HEK293 (cell line): ENCODE results near the gene ACOT12.

Source experiments
- CTCF ChIA-PET: fragments of 350-600 bp; formaldehyde crosslinking; extraction: SDS; loops from one replicate; lab custom pipeline; 2021; ENCODE audit warnings: antibody characterized with exemption; lab: Yijun Ruan, JAX
- POLR2A ChIA-PET: fragments of 300-600 bp; formaldehyde crosslinking; extraction: SDS; loops from one replicate; lab custom pipeline; 2020; ENCODE audit warnings: antibody characterized with exemption, inconsistent platforms; lab: Yijun Ruan, JAX
- H3K27ac ChIP-seq: fragments of 200-500 bp; sonication (Bioruptor generic); 2 replicates; pipeline ENCODE4 v1.5.1; 2014; ENCODE audit warnings: low read depth, low read length, control low read depth, inconsistent platforms; ENCODE audit errors: extremely low read depth
- H3K36me3 ChIP-seq, 2 experiments: fragments of 200-500 bp in 1 of 2; sonication (Bioruptor generic) in 1 of 2; 1 replicate in 1 of 2; 2 replicates in 1 of 2; pipeline ENCODE4 v1.5.1; 2014 to 2017; ENCODE audit warnings: inconsistent platforms in 2 of 2, low read length in 2 of 2; ENCODE audit not compliant: control insufficient read depth in 2 of 2, insufficient read depth in 1 of 2
- H3K4me1 ChIP-seq: fragments of 200-500 bp; sonication (Bioruptor generic); 2 replicates; pipeline ENCODE4 v1.5.1; 2014; ENCODE audit warnings: mild to moderate bottlenecking, low read length, inconsistent platforms; ENCODE audit not compliant: control insufficient read depth, insufficient read depth
- H3K4me3 ChIP-seq: 2 replicates; pipeline ENCODE4 v1.5.1; 2011; ENCODE audit warnings: low read depth, mild to moderate bottlenecking, control low read depth, low read length, moderate library complexity
- H3K9me3 ChIP-seq: fragments of 200-500 bp; sonication (Bioruptor generic); 2 replicates; pipeline ENCODE4 v1.5.1; 2014; ENCODE audit warnings: low read depth, low read length, inconsistent platforms; ENCODE audit not compliant: control insufficient read depth, insufficient read depth
- EGR2 ChIP-seq: fragments of 450-650 bp; formaldehyde crosslinking; IDR thresholded peaks from 2 replicates; pipeline ENCODE4 v1.5.1; 2016; ENCODE audit warnings: low read depth, missing biosample characterization, missing genetic modification characterization
- GLIS1 ChIP-seq: fragments of 450-650 bp; formaldehyde crosslinking; IDR thresholded peaks from 2 replicates; pipeline ENCODE4 v1.5.1; 2016; ENCODE audit warnings: missing biosample characterization, missing genetic modification characterization
- HOXC10 ChIP-seq: sonication (generic); formaldehyde crosslinking; IDR thresholded peaks from 2 replicates; pipeline ENCODE4 v1.8.1; 2023; ENCODE audit warnings: mild to moderate bottlenecking, missing genetic modification reagents
- PATZ1 ChIP-seq: fragments of 450-650 bp; formaldehyde crosslinking; IDR thresholded peaks from 2 replicates; pipeline ENCODE4 v1.5.1; 2016; ENCODE audit warnings: missing biosample characterization, missing genetic modification characterization
- RBAK ChIP-seq: fragments of 450-650 bp; formaldehyde crosslinking; IDR thresholded peaks from 2 replicates; pipeline ENCODE4 v1.5.1; 2016; ENCODE audit warnings: missing biosample characterization, missing genetic modification characterization
- ZBTB17 ChIP-seq: fragments of 450-650 bp; formaldehyde crosslinking; IDR thresholded peaks from 2 replicates; pipeline ENCODE4 v1.5.1; 2016; ENCODE audit warnings: missing biosample characterization, missing genetic modification characterization
- ZFHX2 ChIP-seq: fragments of 450-650 bp; formaldehyde crosslinking; conservative IDR thresholded peaks from 2 replicates; pipeline ENCODE4 v1.5.1; 2016; ENCODE audit warnings: missing biosample characterization, missing genetic modification characterization
- ZIC2 ChIP-seq: fragments of 450-650 bp; formaldehyde crosslinking; IDR thresholded peaks from 2 replicates; pipeline ENCODE4 v1.5.1; 2016; ENCODE audit warnings: missing biosample characterization, missing genetic modification characterization
- ZNF121 ChIP-seq: fragments of 450-650 bp; formaldehyde crosslinking; IDR thresholded peaks from 2 replicates; pipeline ENCODE4 v1.5.1; 2016; ENCODE audit warnings: missing biosample characterization, missing genetic modification characterization
- ZNF169 ChIP-seq: fragments of 450-650 bp; formaldehyde crosslinking; IDR thresholded peaks from 2 replicates; pipeline ENCODE4 v1.5.1; 2016; ENCODE audit warnings: missing biosample characterization, missing genetic modification characterization
- ZNF24 ChIP-seq: fragments of 450-650 bp; formaldehyde crosslinking; IDR thresholded peaks from 2 replicates; pipeline ENCODE4 v1.5.1; 2016; ENCODE audit warnings: missing biosample characterization, missing genetic modification characterization
- ZNF335 ChIP-seq: fragments of 450-650 bp; formaldehyde crosslinking; conservative IDR thresholded peaks from 2 replicates; pipeline ENCODE4 v1.5.1; 2016; ENCODE audit warnings: missing biosample characterization, missing genetic modification characterization
- ZNF362 ChIP-seq: fragments of 450-650 bp; formaldehyde crosslinking; IDR thresholded peaks from 2 replicates; pipeline ENCODE4 v1.5.1; 2016; ENCODE audit warnings: missing biosample characterization, missing genetic modification characterization
- ZNF394 ChIP-seq: fragments of 450-650 bp; formaldehyde crosslinking; IDR thresholded peaks from 2 replicates; pipeline ENCODE4 v1.5.1; 2016; ENCODE audit warnings: missing biosample characterization, missing genetic modification characterization, mild to moderate bottlenecking, moderate library complexity, borderline replicate concordance
- ZNF549 ChIP-seq: fragments of 450-650 bp; IDR thresholded peaks from 2 replicates; pipeline ENCODE4 v1.5.1; 2018; ENCODE audit warnings: missing biosample characterization, missing genetic modification characterization, mild to moderate bottlenecking, inconsistent platforms, moderate library complexity
- ZNF654 ChIP-seq: fragments of 450-650 bp; formaldehyde crosslinking; IDR thresholded peaks from 2 replicates; pipeline ENCODE4 v1.5.1; 2016; ENCODE audit warnings: low read depth, missing biosample characterization, missing genetic modification characterization

The ACOT12 gene

GRCh38 chr5:81397176-81397575 is 3.2 kb upstream of the ACOT12 start:
- H3K27ac ChIP-seq, result no peak overlapping the region
- CTCF ChIA-PET, result interaction anchor here (0.6 to 0.7 kb wide), 2 partner anchors 86 to 95 kb away, joined by 3 read pairs; partner anchors contain the start of gene ZCCHC9
- TF ChIP-seq ZIC2, result peak; percentile 80
- no peak for TF ChIP-seq ZNF24 (tag by site-specific recombination)
- no peak for TF ChIP-seq ZNF549 (tag by site-specific recombination)
- TF ChIP-seq ZBTB17, result peak; percentile 84
- no peaks in the 10 kb centered on the region for H3K9me3 ChIP-seq
- H3K4me1 ChIP-seq, result no peaks in the 10 kb centered on the region
- POLR2A ChIA-PET, result no interaction called here
- no peaks in the 10 kb centered on the region for H3K36me3 ChIP-seq
- H3K4me3 ChIP-seq, result no peak overlapping the region

- no peaks in the 10 kb centered on the region for H3K4me1 ChIP-seq
- H3K9me3 ChIP-seq, result no peaks in the 10 kb centered on the region
- no peak overlapping the region for H3K27ac ChIP-seq
- H3K4me3 ChIP-seq, result no peak overlapping the region
- POLR2A ChIA-PET, result no interaction called here
- no peaks in the 10 kb centered on the region for H3K36me3 ChIP-seq
- CTCF ChIA-PET, result interaction anchor here (0.7 kb wide), 1 partner anchor 1013 kb away, joined by 3 read pairs; no protein-coding TSS in a partner anchor
- peak; percentile 93 for TF ChIP-seq RBAK (tag by site-specific recombination)
- TF ChIP-seq HOXC10 (CRISPR knock-in tag), result no peak
These were observed 1.3 kb upstream of the ACOT12 start for GRCh38 chr5:81395262-81395661.

GRCh38 chr5:81393430-81393782 is 528 bp downstream of the ACOT12 start:
- CTCF ChIA-PET, result interaction anchor here (0.9 to 1.2 kb wide), 3 partner anchors 33 to 867 kb away, joined by 3 read pairs; no protein-coding TSS in a partner anchor
- POLR2A ChIA-PET, result no interaction called here
- peak overlapping the region; percentile 15 for H3K4me3 ChIP-seq

GRCh38 chr5:81389025-81389424 is 4.9 kb downstream of the ACOT12 start:
- no peak overlapping the region for H3K4me3 ChIP-seq
- no peaks in the 10 kb centered on the region for H3K9me3 ChIP-seq
- CTCF ChIA-PET, result no interaction called here
- H3K4me1 ChIP-seq, result no peaks in the 10 kb centered on the region
- POLR2A ChIA-PET, result no interaction called here
- TF ChIP-seq EGR2, result peak; percentile 63; the same call in 1 of the 2 replicates
- TF ChIP-seq ZNF362 (tag by site-specific recombination), result no peak
- TF ChIP-seq GLIS1, result peak; percentile 46; the same call in 1 of the 2 replicates
- peak; percentile 68 for TF ChIP-seq ZFHX2 (tag by site-specific recombination)
- no peak for TF ChIP-seq ZNF654
- no peak for TF ChIP-seq ZNF549 (tag by site-specific recombination)
- TF ChIP-seq PATZ1, result no peak
- H3K27ac ChIP-seq, result no peak overlapping the region
- no peaks in the 10 kb centered on the region for H3K36me3 ChIP-seq

More at GRCh38 chr5:81393430-81393782, 528 bp downstream of the ACOT12 start:
- H3K4me1 ChIP-seq, result no peaks in the 10 kb centered on the region
- no peak overlapping the region for H3K27ac ChIP-seq
- H3K9me3 ChIP-seq, result no peaks in the 10 kb centered on the region
- TF ChIP-seq ZBTB17 (0 out of 2 replicates have a peak, but pooled peaks have one; percentile 28), ZNF169 (tag by site-specific recombination) (no peak), ZNF121 (tag by site-specific recombination) (peak; percentile 94), ZNF394 (tag by site-specific recombination) (no peak), ZNF335 (tag by site-specific recombination) (peak; percentile 60; the same call in 1 of the 2 replicates)
- TF ChIP-seq, all 188 proteins: peak for 3
- H3K36me3 ChIP-seq, result no peaks in the 10 kb centered on the region
